SKM-1 treated with dmso at 0.1 percent for 144 hours (cell line): ENCODE data around the gene BCL10.

Experiments
- DNase-seq: peaks from one replicate; lab custom pipeline; 2025; ENCODE audit not compliant: unreplicated experiment; lab: John Stamatoyannopoulos, UW

The BCL10 gene

GRCh38 chr1:85224734-85225623 lies 51.5 kb downstream of the BCL10 start:
- no peak for DNase-seq

- DNase-seq: no peak
Measured at GRCh38 chr1:85224295-85224694, 52.1 kb downstream of the BCL10 start.

GRCh38 chr1:85223334-85223733 lies 53.1 kb downstream of the BCL10 start:
- DNase-seq: no peak

GRCh38 chr1:85220756-85221201 lies 55.7 kb downstream of the BCL10 start:
- no peak for DNase-seq

GRCh38 chr1:85219853-85220610 lies 56.4 kb downstream of the BCL10 start:
- DNase-seq: no peak

- DNase-seq: no peak
Measured at GRCh38 chr1:85216697-85217096, 59.7 kb downstream of the BCL10 start.
